HG03378 (cell line): ENCODE measurements around the gene TYW1B.
"Not testable (repeated sequence)": the region's sequence is repeated elsewhere in the genome, so short reads cannot be mapped to it uniquely, and the experiment has no call there.

ENCODE experiments used
- ATAC-seq: cut with Tn5 transposase; IDR thresholded peaks from one replicate; pipeline ENCODE4 v1.9.1; 2021; ENCODE audit warnings: mild to moderate bottlenecking, moderate library complexity; ENCODE audit not compliant: unreplicated experiment

The TYW1B gene

DNA sequence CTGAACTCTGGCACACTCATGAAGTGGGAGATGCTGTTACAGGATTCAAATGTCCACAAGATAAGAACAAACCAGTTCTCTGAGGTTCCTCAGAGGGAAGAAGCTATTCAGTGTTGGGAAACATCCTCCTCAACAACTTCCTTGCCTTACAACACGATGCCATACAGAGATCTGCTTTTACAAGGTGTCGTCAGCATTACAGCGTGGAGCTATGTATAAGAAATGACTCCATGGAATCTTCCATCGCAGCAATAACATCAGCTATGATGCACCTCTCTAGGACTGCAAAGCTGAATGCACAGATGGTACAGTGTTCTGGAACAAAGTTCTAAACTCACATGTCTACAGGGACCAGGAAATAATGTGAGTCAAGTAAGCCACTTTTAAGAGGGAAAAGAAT, 122.3 kb downstream of the TYW1B start:
- ATAC-seq: not testable (repeated sequence)

DNA sequence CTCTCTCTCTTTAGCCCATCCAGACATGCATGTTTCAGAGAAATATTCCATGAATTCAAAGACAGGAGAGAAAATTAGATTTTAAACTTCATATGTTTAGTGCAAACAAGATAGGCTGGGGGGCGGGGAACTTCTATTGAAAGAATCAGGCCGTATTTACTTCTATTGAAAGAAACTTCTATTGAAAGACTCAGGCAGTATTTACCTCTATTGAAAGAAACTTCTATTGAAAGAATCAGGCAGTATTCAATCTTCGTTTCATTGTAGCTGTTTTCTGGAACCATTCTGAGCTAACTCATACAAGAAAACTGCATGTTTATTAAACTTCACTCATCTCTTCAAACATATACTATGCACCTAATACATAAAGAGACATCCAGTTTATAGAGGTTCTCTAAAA, 123.1 kb downstream of the TYW1B start:
- ATAC-seq: no peak

DNA sequence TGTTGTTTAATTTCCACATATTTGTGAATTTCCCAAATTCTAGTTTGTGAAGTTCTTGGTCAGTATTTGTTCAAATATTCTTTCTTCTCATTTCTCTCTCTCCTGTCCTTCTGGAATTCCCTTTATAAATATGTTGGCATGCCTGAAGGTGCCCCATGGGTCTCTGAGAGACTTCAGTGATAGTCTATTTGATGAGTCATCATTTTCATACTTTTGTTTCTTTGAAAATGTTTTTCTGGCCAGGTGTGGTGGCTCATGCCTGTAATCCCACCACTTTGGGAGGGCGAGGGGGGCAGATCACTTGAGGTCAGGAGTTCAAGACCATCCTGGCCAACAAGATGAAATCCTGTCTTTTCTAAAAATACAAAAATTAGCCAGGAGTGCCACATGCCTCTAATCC, 127.5 kb downstream of the TYW1B start:
- not testable (repeated sequence) for ATAC-seq

DNA sequence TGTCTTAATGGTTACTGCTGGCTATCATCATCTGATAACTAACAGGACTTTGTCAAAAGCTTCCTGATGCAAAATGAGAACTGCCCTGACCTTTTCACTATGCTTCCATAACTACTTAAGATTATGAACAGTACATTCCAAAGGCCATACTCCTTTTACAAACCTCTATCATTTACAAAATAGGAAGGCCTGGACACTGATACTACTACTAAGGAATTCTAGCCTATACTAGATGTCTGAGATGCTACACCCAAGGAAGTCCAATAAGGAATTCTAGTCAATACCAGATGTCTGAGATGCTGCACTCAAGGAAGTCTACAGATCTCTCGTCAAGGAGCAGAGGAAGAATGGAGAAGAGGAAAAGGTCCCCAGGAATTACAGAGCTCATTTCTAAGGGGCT, 130.9 kb downstream of the TYW1B start:
- not testable (repeated sequence) for ATAC-seq

DNA sequence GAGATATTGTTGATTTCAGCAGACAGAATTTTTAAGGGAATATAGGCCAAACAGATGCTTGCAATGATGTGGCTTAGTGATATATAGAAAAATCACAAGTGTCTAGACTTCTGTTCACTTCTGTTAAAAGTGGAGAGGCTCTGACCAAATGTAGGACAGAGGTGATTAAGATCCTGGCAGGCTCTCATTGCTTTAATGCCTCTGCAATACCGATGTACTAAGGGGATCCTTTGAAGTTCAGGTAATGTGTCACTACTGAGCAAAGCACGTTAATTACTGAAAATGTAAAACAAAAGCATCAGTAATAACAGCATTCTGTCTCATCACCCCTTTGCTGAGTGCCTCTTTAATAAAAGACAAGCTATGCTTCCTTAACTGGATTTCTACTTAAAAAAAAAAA, 131.4 kb downstream of the TYW1B start:
- not testable (repeated sequence) for ATAC-seq

DNA sequence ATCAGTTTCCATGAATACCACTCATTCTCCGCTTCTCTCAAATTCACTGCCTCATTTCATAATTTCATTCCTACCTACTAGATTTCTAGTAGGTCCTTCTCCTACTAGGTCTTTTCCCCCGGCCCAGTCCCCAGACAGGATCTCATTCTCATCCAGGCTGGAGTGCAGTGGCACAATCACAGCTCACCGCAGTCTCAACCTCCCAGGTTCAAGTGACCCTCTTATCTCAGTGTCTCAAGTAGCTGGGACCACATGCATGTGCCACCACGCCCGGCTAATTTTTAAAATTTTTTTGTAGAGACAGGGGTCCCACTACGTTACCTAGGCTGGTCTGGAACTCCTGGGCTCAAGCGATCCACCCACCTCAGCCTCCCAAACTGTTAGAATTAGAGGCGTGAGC, 132.5 kb downstream of the TYW1B start:
- ATAC-seq: not testable (repeated sequence)

DNA sequence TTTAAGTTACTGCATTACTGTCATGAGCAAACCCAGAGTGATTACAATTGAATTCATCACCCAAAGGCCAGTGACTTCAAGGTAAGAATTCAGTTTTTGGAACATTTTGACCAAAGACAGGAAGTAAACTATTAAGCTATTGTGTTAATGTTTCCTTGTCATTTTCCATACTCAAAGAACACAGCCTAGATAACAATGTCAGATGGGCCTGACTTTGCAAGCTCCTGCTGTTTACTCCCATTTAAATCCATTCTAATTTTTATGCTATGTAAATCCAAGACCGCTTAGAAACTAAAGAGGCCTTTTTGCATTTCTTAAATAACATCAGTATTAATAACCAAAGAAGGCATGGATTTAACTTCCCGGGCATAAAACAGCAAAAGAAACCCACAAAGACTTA, 136.6 kb downstream of the TYW1B start:
- not testable (repeated sequence) for ATAC-seq

DNA sequence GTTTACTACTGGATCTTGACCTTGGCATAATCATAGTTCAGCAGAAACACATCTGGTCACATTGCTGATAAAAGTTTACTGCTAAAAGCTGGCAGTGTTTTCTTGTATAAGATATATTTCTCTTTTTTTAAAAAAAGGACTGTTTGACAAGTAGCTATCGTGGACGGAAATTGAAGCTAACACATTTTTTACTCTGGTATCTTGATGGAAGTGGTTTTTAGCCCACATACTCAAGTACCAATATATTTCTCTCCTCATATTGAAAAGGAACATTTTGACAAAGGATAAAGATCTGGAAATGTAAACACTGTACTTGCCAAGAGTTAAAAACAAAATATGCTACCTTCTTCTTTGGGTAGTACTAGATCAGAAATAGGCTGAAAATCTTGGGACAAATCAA, 137.8 kb downstream of the TYW1B start:
- not testable (repeated sequence) for ATAC-seq

DNA sequence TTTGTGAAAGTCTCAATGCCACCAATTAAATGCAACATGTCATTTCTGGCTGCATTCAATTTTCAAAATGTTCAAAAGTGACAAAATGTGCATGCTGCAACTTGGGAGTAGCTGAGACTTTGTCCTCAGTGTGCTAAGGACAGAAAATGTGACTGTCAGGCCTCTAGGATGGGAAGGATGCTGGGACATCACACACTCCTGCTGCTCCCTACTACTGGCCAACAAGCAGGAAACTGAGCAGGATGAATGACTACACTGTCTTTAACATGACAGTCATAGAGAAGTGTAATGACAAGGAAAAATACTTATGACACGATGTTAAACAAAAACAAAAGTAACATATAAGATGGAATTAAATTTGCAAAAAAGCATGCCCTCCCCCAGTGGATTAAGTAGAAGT, 138.7 kb downstream of the TYW1B start:
- ATAC-seq: not testable (repeated sequence)

DNA sequence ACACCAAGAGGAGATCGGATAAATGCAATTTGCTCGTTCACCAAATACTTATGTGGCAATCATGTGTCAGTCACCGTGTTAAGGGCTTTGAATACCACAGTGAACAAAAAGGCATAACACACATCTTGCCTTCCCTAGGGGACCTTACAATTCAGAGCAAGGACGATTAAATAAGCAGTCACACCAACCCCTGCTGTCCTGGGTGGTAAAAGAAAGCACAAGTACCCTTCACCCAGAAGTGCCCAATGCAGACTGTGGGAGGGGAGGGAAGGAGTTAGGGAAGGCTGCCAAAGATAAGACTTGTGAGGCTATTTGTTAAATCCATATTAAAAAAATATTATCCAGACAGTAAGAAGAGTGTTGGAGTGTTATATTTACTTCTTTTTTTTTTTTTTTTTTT, 146.8 kb downstream of the TYW1B start:
- ATAC-seq: not testable (repeated sequence)

DNA sequence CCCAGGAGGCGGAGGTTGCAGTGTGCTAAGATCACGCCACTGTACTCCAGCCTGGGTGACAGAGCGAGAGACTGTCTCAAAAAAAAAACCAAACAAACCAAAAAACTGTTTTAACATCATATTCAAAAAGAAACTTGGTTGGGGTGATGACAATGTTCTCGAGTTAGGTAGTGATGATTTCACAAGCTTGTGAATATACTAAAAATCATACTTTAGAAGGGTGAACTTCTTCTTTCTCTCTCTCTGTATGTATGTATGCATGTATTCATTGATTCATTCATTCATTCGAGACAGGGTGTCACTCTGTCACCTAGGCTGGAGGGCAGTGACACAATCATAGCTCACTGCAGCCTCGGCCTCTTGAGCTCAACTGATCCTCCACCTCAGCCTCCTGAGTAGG, 151.1 kb downstream of the TYW1B start:
- ATAC-seq: not testable (repeated sequence)

DNA sequence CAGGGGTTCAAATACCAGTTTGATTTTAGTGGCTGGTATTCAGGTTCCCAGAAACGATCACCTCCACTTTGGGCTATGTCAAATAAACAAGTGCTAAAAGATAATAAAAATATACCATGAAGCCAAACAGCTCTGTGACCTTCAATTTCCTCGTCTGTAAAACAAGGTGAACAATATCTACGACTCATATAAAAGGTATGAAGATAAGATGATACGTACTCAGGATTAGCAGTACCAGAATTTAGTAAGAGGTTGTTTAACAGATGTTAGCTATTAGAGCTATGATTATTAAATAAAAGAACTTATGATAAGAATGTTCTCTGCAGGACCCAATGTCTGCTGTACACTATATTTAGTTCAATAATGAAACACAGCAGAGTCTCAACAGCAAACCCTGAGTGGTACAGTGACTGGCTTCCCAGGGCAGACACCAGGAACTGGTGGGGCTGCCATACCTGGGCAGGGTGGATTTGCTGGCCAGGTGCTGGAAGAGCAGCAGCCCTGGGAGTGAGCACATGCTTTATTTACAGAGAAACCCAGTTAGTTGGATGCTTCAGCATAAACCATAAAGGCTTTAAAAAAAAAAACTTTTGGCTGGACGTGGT, 151.8 kb downstream of the TYW1B start:
- ATAC-seq: not testable (repeated sequence)

DNA sequence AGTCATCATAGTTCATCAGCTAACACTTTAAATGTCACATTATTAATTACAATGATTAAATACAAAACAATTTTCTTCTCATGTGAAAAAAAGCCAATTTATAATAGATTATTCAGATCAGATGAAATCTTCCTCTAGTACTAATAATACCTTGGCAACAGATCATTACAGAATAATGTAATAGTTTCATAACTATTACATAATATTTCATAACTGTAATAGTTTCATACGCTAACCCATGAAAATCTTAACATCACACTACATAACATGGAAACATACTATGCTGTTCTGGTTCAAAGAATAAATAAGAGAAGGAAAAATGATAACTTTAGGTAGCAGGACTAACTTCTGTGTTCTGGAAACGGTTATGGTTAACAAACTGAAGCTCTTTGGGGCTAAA, 152.3 kb downstream of the TYW1B start:
- not testable (repeated sequence) for ATAC-seq

DNA sequence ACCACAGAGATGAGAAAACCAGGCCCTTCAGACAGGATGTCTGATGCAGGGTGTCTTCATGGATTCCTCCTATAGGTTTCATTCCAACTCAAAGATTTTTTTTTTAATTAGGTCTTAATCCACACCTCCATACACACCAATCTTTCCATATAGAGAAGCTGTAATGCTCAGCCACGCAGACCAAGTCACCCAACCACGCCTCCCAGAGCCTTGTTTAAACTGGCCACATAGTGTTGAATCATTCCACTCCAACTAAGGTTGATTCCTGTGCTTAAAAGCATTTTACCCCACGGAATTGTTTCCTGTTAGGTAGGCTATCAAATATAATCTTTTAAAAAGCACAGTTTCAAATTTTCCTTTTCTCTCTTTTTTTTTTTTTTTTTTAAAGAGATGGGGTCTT, 153.6 kb downstream of the TYW1B start:
- ATAC-seq: no peak

DNA sequence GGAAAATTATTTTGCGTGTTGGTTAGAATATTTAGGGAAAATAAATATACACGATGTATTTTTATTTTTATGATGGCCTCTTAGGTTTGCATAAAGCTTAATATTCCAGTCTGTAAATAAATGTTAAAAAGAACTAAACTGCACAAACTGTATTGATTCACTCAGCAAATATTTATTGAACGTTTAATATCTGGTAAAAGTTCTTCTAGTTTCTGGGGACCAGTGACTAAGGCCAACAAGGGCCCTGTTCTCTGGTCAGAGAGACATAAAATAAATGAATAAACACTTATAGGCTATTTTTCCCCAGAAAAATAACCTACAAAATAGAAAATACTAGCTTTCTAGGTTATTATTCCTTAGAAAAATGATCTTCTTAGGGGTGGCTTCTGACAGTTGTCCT, 157.2 kb downstream of the TYW1B start:
- not testable (repeated sequence) for ATAC-seq

DNA sequence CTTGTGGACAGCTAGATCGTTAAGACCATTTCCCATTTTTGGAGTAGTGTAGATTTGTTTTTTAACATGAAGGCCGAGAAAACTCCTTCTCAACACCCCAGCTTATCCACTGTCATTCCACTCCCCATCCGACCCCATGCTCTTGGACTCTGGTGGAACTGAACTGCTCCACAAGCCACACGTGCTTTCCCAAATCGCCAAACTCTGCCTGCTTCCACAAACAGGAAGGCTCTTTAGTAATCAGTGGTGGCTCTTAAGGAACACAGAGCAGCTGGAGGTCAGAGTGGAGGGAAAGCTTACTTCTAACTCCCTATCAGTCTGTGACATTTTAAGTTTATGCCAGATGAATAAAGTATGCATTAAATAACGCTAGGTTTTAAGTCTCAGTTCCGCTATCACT, 159.6 kb downstream of the TYW1B start:
- not testable (repeated sequence) for ATAC-seq

DNA sequence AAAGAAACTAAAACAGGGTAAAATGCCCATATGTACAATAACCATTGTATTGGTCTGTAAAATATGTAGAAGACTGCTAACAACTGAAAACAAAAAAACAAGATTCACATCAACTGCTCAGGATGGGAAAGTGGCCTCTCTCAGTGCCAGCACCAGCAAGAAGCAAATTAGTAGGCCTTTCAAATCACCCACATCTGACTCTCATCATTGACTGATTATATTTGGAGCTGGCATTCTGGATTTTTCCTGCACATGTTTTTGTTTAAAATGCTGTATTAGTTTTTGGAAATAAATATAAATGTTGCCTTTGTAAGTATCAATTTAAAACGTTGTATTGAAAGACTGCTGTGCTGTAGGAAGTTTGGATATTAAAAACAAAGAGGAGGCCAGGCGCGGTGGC, 161.0 kb downstream of the TYW1B start:
- ATAC-seq: not testable (repeated sequence)

DNA sequence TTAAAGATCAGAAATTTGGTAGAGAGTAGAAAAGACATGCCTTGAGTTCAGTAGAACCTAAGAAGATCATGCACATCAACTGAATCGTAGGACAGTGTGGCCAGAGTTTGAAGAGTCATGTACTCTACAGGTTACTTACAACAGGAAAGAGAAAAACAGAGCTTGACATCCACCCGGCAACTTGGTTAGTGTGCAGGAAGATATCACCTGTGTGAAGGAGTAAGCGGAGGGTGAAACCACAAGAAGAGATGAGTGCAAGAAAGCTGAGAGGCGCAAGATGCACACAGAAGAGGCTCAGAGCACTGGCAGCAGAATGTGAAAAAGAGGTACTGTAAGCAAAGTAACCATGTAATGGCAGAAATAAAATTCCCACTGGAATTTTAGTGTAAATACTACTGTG, 179.4 kb downstream of the TYW1B start:
- ATAC-seq: not testable (repeated sequence)

DNA sequence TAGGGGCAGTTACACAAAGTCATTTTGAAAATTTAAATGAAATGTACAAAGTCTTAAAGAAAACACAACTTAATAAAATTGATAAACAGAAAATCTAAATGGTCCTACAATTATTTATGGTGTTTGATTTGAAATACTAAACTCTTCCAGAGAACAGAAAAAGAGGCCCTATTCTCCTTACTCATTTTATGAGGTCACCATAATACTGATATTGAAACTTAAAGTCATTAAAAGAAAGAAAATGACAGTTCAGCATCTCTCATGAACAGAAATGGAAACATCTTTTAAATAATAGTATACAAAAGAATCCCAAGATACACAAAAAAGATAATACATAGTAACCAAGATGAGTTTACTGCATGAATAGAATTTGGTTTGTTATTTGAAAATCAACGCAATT, 184.3 kb downstream of the TYW1B start:
- ATAC-seq: not testable (repeated sequence)

DNA sequence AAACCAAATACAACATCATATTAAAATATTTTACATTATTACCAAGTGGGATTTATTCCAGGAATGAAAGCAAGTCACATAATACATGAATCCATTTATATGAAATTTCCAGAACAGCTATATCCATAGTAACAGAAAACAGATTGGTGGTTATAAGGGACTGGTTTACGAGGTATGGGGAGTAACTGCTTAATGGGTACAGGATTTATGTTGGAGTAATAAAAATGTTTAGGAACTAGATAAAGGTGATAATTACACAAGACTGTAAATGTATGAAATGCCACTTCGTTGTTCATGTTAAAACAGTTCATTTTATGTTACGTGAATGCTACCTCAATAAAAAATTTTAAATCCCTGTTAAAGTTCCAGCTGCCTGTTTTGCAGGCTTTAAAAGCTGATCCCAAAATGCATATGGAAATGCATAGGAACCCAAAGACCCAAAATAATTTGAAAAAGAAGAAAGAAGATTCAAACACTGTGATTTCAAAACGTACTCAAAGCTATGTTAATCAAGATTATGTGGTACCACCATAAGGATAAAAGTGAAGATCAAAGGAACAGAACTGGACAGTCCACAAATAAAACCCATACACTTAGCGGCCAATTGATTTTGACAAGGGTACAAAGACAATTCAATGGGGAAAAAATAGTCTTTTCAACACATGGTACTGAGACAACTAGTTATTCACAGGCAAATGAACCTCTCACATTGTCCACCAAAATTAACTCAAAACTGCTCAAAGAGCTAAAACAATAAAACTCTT, 186.3 kb downstream of the TYW1B start:
- ATAC-seq: not testable (repeated sequence)

DNA sequence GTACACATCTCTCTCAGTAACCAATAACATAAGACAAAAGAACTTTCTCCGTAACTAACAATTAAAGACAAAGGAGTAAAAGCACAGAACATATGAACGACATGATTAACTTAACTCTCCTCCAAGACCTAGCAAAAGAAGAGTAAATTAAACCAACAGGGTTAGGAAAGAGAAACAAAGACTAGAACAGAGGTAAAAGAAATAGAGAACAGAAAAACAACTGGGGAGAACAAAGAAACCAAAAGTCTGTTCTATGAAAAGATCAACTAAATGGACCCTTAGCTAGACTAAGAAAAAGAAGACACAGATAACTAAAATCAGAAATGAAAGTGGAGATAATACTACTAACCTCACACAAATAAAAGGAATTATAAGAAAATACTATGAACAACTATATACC, 187.3 kb downstream of the TYW1B start:
- not testable (repeated sequence) for ATAC-seq

DNA sequence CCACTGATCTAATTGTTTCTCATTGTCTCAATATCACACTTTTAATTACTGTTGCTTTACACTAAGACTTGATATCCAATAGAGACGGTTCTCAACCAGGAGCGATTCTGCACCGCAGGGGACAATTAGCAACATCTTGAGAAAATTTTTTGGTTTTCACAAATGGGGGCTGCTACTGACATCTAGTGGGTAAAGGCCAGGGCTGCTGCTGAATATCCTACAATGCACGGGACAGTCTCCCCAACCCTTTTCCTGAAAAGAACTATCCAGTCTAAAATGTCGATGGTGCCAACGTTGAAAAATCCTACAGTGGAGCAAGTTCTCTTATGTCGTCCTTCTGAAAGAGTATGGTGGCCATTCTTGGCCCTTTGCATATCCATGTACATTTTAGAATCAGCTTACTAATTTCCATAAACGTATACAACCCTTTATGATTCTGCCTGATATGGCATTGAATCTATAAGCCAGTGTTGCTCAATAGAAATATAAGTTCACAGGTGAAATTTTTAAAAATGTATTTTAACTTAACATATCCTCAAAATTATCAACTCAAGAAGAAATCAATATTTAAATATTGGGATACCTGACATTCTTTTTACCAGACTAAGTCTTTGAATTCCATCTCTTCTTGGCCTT, 192.6 kb downstream of the TYW1B start:
- not testable (repeated sequence) for ATAC-seq
